Adrenal gland (tissue), 12 donors: ENCODE measurements around the gene HTRA3. TPM values are rescaled to one million over a fixed set of nuclear protein-coding genes. Genes with fewer than 3 reads are reported as not detected.
A peak's percentile ranks its signal among the peaks of the same experiment; 100 is the strongest.

Source experiments
- DNase-seq, 7 donors: peaks; one replicate each; pipeline ENCODE4 v3.0.0-alpha.2; 2019 to 2020
- H3K27ac ChIP-seq, 5 donors: fragments of 200-600 bp; sonication (generic) in 4 of 5; 1 replicate in 3 of 5; 2 replicates in 2 of 5; pipeline versions ENCODE4 v1.5.1 to v1.8.0; 2016 to 2020; ENCODE audit warnings: mild to moderate bottlenecking in 1 of 5
- H3K27me3 ChIP-seq: fragments of 200-600 bp; 2 replicates; pipeline ENCODE4 v1.8.0; 2021
- H3K36me3 ChIP-seq, 2 donors: fragments of 200-600 bp; replicated peaks in 1 of 2; 1 replicate in 1 of 2; 2 replicates in 1 of 2; pipeline versions ENCODE4 v1.5.1 to v1.8.0; 2018 to 2022
- H3K4me1 ChIP-seq, 2 donors: fragments of 200-600 bp; replicated peaks in 1 of 2; 1 replicate in 1 of 2; 2 replicates in 1 of 2; pipeline versions ENCODE4 v1.5.1 to v1.8.0; 2018 to 2021
- H3K4me3 ChIP-seq, 4 donors: fragments of 200-600 bp; sonication (generic) in 3 of 4; one replicate each; pipeline ENCODE4 v1.5.1; 2016 to 2018
- H3K9me3 ChIP-seq, 3 donors: fragments of 200-600 bp; sonication (generic) in 1 of 3; replicated peaks in 1 of 3; 1 replicate in 2 of 3; 2 replicates in 1 of 3; pipeline versions ENCODE4 v1.5.1 to v1.8.0; 2016 to 2021
- POLR2A ChIP-seq, 2 donors: fragments of 450-650 bp; IDR thresholded peaks; one replicate each; pipeline ENCODE4 v1.6.1; 2017; ENCODE audit warnings: antibody characterized with exemption in 2 of 2, mild to moderate bottlenecking in 2 of 2, moderate library complexity in 1 of 2
- WGBS, 4 donors: extraction: QIAGEN DNeasy Blood & Tissue Kit in 2 of 4; methylation state at CpG; one replicate each; pipeline versions ENCODE4 v1.1.5 to v1.1.7; 2013 to 2017; 5-methylcytosine and 5-hydroxymethylcytosine counted together
- intact Hi-C, 2 donors: fragments of 100-400 bp; cut with DNase I; formaldehyde crosslinking; loops; one replicate each; pipeline versions ENCODE4 v1.14.1 to v1.15.0; 2022 to 2023
- polyA plus RNA-seq, 3 donors: library from polyadenylated mRNA; stranded (reverse); fragments of 200-250 nt in 2 of 3; fragments of 350-450 nt in 1 of 3; fragmentation: Illumina TruSeq in 1 of 3; extraction: RNeasy Lipid Tissue Mini Kit (QIAGEN cat#74804) in 1 of 3; gene quantifications; one replicate each; pipeline ENCODE4 v1.2.3, GENCODE V29; 2013 to 2014
- total RNA-seq, 9 donors: library from RNA; depleted of rRNA in 4 of 9; stranded (reverse); fragments of >200 nt in 4 of 9; fragments of 120-200 nt in 1 of 9; fragmentation: NEBNext Ultra II Directional in 1 of 9; extraction: Animal tissue kit (Norgen Biotek cat#: 25700) in 1 of 9; gene quantifications; one replicate each; pipeline versions ENCODE4 v1.1.0 to v1.2.4, GENCODE V29; 2013 to 2023
- TF ChIP-seq, protein P1 (sequence below), 6 experiments: fragments of 450-650 bp in 4 of 6; fragments of 200-600 bp in 2 of 6; sonication (generic) in 1 of 6; IDR thresholded peaks; 1 replicate in 5 of 6; 2 replicates in 1 of 6; pipeline versions ENCODE4 v1.5.1 to v1.8.0; 2016 to 2021; ENCODE audit warnings: antibody characterized with exemption in 6 of 6, mild to moderate bottlenecking in 2 of 6, moderate library complexity in 1 of 6
- donor health status: healthy with polysubstance abuse.
- donor health status: Bipolar disorder and iron deficiency.
- donor health status: DM: yes; HTN: yes; CAD: no.
- donor health status: DM: no; HTN: no; CAD: no.
- donor health status: DM: no; HTN: no; CAD: no.
- donor health status: DM: yes; HTN: yes; CAD: no.

Gene HTRA3
- total and polyA plus RNA-seq, 12 donors, result 1.6 to 14.0 (median 4.2) TPM

DNA sequence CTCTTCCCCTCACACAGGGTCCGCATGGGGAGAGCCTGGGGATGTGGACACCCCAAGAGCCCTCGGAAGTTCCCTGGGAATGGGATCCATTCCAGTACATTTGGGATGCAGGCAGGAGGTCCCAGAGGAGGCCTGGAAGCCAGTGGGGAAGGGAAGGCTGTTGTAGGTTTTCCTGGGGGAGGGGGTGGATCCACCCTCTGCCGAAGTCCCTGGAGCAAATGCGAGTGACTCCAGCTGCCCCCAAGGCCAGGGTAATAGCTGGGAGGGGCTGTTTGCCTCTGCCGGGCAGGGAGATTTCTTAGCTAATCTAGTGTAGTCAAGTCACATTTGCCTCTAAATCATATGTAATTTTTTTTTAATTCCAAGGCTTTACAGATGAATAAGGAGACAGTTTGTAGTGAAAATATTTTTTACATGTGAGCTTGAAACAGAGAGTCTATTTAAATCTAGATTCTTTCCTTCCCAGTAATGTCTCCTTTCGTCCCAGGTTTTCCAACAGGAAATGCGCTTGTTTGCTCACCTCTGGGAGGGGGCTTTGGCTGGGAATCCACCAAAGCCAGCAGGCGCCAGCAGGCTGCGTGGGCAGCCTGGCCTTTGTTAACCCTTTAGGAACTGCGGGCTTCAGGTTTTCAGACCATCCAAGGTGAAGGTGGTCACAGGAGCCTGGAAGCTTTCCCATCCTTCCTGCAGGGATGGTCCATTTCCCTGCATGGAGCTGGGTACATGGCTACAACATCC is 43.7 kb upstream of the HTRA3 start:
- H3K9me3 ChIP-seq, result no peaks in the 10 kb centered on the region
- 57 to 62% (median 60%) methylated on average over 10 of the region's 10 CpGs for WGBS, 4 donors
- no peak for DNase-seq
- no peaks in the 10 kb centered on the region for H3K27me3 ChIP-seq
- H3K36me3 ChIP-seq, result peaks cover 0 to 12% of the 10 kb centered on the region in 2 donors
- TF ChIP-seq, protein P1, sequence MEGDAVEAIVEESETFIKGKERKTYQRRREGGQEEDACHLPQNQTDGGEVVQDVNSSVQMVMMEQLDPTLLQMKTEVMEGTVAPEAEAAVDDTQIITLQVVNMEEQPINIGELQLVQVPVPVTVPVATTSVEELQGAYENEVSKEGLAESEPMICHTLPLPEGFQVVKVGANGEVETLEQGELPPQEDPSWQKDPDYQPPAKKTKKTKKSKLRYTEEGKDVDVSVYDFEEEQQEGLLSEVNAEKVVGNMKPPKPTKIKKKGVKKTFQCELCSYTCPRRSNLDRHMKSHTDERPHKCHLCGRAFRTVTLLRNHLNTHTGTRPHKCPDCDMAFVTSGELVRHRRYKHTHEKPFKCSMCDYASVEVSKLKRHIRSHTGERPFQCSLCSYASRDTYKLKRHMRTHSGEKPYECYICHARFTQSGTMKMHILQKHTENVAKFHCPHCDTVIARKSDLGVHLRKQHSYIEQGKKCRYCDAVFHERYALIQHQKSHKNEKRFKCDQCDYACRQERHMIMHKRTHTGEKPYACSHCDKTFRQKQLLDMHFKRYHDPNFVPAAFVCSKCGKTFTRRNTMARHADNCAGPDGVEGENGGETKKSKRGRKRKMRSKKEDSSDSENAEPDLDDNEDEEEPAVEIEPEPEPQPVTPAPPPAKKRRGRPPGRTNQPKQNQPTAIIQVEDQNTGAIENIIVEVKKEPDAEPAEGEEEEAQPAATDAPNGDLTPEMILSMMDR (IDR thresholded peaks at IDR 0.05), result no peak
- TF ChIP-seq POLR2A (IDR thresholded peaks at IDR 0.05), result no peak
- H3K27ac ChIP-seq, result no peak overlapping the region
- no peak overlapping the region for H3K4me3 ChIP-seq
- H3K4me1 ChIP-seq, result peaks cover 9 to 19% of the 10 kb centered on the region in 2 donors
- intact Hi-C loops, result no loop called here

DNA sequence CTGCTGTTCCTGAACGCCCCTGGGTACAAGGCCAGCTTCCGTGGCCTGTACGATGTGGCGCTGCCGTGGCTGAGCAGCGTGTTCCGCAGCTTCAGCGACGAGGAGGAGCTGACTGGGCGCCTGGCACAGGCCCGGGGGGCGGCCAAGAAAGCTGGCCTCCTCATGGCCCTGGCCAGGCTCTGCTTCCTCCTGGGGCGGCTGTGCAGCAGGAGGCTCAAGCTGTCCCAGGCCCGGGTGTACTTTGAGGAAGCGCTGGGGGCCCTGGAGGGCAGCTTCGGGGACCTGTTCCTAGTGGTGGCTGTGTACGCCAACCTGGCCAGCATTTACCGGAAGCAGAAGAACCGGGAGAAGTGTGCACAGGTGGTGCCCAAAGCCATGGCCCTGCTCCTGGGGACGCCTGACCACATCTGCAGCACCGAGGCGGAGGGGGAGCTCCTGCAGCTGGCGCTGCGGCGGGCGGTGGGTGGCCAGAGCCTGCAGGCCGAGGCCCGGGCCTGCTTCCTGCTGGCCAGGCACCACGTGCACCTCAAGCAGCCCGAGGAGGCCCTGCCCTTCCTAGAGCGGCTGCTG is 42.3 kb upstream of the HTRA3 start:
- 48 to 92% (median 82%) methylated on average over 2 to 31 of the region's 31 CpGs for WGBS, 4 donors
- H3K36me3 ChIP-seq, result peaks cover 0 to 12% of the 10 kb centered on the region in 2 donors
- intact Hi-C loops, result no loop called here

DNA sequence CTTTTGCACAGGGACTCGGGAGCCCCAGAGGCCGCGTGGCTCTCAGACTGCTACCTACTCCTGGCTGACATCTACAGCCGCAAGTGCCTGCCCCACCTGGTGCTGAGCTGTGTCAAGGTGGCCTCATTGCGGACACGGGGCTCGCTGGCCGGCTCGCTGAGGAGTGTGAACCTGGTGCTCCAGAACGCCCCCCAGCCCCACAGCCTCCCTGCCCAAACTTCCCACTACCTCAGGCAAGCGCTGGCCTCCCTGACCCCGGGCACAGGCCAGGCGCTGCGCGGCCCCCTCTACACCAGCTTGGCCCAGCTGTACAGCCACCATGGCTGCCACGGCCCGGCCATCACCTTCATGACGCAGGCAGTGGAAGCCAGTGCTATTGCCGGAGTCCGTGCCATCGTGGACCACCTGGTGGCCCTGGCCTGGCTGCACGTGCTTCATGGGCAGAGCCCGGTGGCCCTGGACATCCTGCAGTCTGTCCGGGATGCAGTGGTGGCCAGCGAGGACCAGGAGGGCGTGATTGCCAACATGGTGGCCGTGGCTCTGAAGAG is 41.7 kb upstream of the HTRA3 start:
- no peaks in the 10 kb centered on the region for H3K9me3 ChIP-seq
- DNase-seq, result no peak
- H3K27me3 ChIP-seq, result no peaks in the 10 kb centered on the region
- H3K4me3 ChIP-seq, result no peak overlapping the region
- no peak for TF ChIP-seq POLR2A (IDR thresholded peaks at IDR 0.05)
- TF ChIP-seq, protein P1 (IDR thresholded peaks at IDR 0.05), result no peak
- intact Hi-C loops, result no loop called here
- 90 to 95% (median 93%) methylated on average over 3 to 27 of the region's 27 CpGs for WGBS, 4 donors
- H3K36me3 ChIP-seq, result peaks cover 0 to 12% of the 10 kb centered on the region in 2 donors
- peaks cover 9 to 19% of the 10 kb centered on the region in 2 donors for H3K4me1 ChIP-seq
- peak overlapping the region in 1 of 5 donors; percentile 63 for H3K27ac ChIP-seq

More for the DNA sequence above, 42.3 kb upstream of the HTRA3 start:
- no peaks in the 10 kb centered on the region for H3K9me3 ChIP-seq
- peak overlapping the region in 1 of 5 donors; percentile 63 for H3K27ac ChIP-seq
- TF ChIP-seq, protein P1 (IDR thresholded peaks at IDR 0.05), result no peak
- no peak for TF ChIP-seq POLR2A (IDR thresholded peaks at IDR 0.05)
- H3K27me3 ChIP-seq, result no peaks in the 10 kb centered on the region
- no peak overlapping the region for H3K4me3 ChIP-seq
- peak in 2 of 7 donors; percentile 40 to 58 for DNase-seq
- H3K4me1 ChIP-seq, result peaks cover 9 to 19% of the 10 kb centered on the region in 2 donors
